Stimulated activated CD8-positive, alpha-beta memory T cell treated with anti-CD3 and anti-CD28 coated beads, Interleukin-2, amount 100 ng/mL, for 48 hours (primary cell): ENCODE data around the gene GTF2IRD1.
"Not testable (repeated sequence)": the region's sequence is repeated elsewhere in the genome, so short reads cannot be mapped to it uniquely, and the experiment has no call there.

ENCODE experiments used
- DNase-seq, 2 donors: peaks; one replicate each; pipeline ENCODE4 v3.0.0-alpha.2; 2020; ENCODE audit warnings: low read depth in 2 of 2

GTF2IRD1 gene

DNA sequence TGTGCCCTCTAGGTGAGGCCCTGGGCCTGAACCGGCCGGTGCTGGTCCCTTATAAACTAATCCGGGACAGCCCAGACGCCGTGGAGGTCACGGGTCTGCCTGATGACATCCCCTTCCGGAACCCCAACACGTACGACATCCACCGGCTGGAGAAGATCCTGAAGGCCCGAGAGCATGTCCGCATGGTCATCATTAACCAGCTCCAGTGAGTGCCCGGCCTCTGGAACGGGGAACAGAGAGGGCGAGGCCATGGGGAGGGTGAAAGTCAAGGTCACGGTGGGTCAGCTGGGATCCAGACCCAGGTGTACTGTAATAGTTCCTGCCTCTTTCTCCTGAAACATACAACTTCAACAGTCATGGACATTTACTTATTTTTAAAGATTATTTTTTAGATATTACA lies 137.1 kb downstream of the GTF2IRD1 start:
- no peak for DNase-seq

DNA sequence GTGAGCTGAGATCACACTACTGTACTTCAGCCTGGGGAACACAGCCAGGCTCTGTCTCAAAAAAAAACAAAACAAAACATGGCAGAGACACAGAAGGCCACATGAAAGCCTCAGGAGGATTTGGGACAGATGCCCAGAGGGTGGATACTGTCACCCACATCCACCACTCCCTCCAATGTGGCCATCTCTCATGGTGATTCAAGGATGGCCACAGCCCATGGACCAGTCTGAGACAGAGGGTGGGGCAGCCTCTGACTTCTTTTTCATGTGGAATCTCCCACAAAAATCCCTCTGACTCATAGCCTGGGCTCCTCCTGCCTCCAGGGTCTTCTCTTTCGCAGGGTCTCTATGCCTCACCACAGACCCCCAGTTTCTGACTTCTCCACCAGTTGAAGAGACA lies 144.9 kb downstream of the GTF2IRD1 start:
- DNase-seq, result no peak

DNA sequence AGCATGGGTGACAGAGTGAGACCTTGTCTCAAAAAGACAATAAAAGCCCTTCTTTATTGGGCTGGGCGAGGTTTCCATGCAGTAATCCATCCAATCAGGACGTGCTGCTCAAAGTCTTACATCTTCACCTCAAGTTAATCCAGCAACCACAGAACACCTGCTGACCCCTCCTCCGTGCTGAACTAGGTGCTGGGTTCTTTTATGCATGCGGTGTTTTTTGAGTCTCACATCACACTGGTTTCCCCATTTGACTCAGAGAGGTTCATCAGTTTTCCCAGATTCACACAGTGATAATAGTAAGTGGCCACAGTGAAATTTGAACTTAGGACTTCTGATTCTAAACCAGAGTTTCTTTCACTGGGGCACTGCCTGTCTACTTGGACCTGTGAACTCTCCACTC lies 145.5 kb downstream of the GTF2IRD1 start:
- DNase-seq, result no peak

DNA sequence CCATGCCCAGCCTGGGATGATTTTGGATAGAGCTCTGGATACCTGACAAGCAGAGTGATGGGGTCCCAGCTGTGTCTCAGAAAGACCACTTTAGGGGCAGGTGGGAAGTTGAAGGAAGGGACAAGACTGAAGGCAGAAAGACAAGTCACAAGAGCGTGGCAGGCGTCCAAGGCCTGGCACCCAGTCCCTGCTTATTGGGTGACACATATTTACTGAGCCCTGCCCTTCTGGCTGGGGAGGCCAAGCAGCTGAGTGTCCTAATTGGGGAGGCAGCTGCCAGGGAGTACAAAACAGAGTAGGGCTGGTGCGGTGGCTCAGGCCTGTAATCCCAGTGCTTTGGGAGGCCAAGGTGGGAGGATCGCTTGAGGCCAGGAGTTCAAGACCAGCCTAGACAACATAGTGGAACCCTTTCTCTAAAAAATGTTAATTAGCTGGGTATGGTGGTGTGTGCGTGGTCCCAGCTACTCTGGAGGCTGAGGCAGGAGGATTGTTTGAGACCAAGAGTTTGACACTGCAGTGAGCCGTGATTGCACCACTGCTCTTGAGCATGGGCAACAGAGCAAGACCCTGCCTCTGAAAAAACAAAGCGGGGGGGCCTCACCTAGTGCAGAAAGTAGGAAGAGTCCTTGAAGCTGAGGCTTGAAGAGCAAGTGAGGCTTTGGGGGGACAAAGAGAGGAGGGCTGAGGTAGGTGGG lies 150.8 kb downstream of the GTF2IRD1 start:
- DNase-seq, result no peak

DNA sequence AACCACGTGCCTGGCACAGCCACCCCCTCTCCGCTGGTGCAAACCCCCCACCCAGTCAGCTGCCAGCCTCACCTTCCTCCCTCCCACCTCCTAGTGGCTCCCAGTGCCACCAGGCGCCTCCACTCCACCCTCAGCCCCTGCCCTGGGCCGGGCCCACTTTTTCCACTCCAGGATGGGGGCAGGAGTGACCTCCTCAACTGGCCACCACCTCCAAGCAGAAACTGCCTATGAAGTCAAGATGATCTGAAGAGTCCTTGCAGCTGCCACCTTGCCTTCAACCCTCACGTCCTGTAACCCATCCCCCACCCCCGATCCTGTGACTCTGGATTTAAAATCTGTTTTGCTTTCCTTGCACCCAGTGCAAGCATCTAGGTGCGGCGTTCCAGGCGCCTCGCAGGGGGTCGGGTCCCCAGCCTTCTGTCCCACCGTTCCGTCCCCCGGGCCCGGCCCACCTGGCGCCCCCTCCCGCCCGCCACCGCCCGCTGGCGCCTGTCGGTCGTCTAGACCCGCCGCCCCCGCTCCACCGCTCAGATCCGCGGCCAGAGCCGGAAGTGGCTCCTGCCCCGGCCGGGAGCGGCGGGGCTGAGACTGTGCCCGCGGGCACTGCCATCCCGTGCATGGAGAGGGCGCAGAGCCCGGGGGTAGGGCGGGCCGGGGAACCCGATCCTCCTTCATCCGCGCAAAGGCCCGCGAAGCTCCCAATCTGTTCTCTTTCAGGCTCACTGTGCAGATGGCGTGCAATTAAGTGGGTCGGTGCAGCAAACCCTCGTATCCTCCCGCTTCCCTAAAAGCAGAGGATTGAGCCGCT lies 152.6 kb downstream of the GTF2IRD1 start:
- peak; percentile 22 to 39 for DNase-seq

DNA sequence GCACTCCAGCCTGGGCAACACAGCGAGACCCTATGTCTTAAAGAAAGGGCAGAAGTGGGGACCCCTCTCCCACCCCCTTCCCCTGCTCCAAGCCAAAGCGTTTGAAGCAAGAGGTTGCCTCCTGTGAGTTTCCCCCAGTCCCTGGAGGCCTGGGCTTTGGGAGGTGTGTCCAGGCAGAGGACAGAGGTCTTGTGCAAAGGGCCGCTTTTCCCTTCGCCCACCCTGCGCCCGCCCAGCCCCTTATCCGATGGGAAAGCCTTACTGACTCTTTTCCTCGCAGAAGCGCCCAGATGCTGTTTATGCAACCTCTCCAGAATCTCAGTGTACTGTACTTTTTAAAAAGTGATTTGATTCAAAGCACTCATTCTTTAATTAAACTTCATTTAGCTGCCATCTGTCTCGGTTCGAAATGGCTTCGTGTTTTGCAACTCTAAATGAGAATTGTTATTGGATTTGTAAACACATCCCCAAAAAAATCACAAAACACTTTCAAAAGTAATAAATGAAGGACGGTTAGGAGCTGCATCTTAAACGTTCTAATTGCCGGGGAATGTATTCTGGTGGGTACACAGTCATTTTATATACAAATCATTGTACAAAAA lies 153.3 kb downstream of the GTF2IRD1 start:
- no peak for DNase-seq

DNA sequence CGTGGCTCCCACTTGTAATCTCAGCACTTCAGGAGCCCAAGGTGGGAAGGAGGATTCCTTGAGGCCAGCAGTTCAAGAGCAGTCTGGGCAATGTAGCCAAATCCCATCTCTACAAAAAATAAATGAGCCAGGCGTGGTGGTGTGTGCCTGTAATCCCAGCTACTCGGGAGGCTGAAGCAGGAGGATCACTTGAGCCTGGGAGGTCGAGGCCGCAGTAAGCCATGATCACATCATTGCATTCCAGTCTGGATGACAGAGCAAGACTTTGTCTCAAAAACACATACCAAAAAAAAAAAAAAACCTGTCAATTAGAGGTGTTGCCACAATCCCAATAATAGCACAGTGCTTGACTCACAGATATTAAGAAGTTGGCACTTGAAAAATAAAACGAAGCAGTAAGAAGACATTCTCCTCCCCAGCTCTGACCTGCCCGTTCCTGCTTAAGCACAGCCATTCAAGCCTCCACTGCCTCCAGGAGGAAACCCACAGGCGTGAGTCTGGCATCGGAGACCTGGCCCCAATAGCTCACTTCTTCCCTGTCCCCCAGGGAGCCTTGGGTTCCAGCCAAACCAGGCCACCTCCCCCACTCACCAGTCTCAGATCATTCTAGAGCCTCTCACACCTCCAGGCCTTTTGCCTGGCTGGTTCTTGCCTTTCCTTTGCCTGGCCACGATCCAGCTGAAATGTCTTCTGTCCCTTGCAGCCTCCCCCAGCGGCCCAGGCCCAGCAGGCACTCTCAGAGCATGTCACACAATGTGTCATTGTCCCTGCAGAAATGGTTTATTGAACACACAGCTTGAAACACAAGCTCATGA lies 158.5 kb downstream of the GTF2IRD1 start:
- DNase-seq, result no peak

DNA sequence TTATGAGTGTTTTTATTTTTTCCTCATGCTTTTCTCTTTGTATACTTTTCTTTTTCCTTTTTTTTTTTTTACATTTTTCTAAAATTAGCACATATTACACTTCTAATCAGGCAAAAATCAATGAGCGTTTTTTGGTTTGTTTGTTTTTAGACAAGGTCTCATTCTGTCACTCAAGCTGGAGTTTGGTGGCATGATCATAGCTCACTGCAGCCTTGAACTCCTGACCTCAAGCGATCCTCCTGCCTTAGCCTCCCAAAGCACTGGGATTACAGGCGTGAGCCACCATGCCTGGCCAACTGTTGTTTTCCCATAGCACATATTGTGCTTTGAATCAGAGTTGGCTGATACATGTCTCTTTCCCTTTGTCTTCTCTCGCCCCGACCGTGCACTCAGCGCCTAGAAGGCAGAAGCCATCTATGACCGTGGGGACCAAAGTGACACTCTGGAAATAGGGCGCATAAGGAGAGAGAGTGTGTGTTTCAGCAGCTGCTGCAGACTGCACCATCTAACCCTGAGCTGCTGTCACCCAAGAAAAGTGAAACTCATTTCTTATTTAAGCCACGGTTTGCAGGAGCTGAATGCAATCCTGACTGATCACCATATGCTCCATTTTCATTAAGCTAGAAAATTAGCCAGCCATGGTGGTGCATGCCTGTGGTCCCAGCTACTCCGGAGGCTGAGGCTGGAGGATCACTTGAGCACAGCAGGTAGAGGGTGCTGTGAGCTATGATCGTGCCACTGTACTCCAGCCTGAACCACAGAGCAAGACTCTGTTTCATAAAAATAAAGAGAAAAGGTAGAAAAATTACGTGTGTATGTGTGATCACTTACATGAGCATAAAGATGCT lies 162.5 kb downstream of the GTF2IRD1 start:
- DNase-seq, result no peak

DNA sequence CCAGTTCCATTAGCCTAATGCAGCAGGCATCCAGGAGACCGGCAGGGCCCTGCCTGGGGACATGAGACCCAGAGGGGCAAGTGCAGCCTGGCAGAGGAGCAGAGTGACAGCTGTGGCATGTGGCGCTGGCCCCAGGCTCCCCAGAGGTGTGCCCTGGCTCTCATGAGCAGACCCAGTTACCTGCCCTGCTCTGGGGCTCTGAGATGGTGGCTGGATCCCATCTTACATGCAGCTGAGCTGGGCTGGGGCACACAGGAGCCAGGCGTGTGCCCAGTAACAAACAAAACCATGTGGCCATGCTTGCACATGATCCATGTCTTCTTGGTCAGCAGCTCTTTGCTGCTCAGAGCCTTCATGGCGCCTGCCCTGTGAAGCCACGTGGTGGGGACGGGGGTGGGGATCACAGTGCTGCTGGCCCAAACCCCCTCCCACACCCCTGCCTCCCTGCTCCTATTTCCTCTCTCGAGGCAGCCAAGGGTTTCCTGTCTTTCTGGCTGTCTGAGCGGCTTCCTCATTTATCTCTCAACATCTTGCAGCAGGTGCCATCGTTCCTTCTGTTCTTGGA lies 163.6 kb downstream of the GTF2IRD1 start:
- no peak for DNase-seq

DNA sequence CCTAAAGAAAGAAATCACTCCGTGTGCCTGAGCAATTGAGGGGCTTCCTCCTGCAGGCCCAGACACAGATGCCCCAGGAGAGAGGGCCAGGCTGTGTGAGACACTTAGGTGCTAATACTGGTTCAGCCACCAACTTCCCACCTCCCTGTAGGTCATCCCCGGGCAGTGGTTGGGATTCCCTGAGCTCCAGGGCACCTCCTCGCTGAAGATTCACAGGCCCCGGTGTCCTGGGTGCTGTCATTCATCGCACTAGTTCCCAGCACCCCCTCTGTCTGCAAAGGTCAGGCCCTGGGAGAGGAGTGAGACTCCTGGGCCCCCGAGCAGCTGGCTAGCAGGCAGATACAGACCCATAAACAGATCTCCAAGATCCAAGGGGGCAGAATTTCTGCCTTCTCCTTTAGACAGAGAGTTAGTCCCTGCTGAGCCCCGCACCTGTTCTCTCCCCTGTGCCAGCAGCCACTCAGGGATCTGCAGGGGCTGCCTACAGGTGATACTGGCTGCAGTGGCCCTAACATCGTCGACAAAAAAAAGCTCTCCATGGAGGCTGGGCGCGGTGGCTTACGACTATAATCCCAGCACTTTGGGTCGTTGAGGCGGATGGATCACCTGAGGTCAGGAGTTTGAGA lies 165.6 kb downstream of the GTF2IRD1 start:
- no peak for DNase-seq

DNA sequence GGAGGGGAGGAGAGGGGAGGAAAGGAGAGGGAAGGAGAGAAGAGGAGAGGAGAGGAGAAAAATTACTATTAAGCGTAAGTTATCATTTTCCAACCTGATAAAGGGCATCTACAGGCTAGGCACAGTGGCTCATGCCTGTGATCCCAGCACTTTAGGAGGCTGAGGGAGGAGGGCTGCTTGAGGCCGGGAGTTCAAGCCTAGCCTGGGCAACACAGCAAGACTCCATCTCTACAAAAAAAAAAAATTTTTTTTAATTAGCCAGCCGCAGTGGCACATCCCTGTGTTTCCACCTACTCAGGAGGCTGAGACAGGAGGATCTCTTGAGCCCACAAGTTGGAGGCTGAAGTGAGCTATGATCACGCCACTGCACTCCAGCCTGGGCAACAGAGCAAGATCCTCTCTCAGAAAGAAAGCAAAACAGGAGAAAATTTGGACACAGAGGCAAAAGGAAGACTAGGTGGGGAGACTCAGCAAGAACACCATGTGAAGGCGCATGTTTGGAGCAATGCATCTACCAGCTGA lies 168.6 kb downstream of the GTF2IRD1 start:
- no peak for DNase-seq

DNA sequence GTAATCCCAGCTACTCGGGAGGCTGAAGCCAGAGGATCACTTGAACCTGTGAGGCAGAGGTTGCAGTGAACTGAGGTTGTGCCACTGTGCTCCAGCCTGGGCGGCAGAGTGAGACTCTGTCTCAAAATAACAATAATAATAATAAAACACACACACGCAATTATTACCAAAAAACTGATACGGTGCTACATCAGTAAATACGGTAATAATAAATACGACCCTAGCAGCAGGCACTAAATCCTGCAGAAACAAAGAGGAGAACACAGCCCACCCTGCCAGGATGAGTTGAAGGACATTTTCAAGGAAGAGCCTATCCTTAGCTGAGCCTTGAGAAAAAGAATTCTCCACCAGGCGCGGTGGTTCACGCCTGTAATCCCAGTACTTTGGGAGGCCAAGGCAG lies 169.4 kb downstream of the GTF2IRD1 start:
- DNase-seq, result no peak

DNA sequence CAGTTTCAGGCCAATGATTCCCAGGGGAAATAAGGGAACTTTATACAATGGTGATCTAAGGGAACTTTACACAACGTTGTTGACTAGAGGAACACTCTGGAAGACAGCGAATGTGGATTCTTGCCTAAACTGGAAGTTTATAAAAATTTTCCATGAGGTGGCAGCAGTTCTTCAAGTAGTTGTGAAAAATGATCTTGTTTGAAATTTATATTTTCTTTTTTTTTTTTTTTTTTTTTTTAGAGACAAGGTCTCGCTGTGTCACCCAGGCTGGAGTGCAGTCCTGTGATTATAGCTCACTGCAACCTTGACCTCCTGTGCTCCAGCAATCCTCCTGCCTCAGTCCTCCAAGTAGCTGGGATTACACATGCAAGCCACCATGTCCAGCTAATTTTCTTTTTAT lies 171.7 kb downstream of the GTF2IRD1 start:
- DNase-seq, result no peak

DNA sequence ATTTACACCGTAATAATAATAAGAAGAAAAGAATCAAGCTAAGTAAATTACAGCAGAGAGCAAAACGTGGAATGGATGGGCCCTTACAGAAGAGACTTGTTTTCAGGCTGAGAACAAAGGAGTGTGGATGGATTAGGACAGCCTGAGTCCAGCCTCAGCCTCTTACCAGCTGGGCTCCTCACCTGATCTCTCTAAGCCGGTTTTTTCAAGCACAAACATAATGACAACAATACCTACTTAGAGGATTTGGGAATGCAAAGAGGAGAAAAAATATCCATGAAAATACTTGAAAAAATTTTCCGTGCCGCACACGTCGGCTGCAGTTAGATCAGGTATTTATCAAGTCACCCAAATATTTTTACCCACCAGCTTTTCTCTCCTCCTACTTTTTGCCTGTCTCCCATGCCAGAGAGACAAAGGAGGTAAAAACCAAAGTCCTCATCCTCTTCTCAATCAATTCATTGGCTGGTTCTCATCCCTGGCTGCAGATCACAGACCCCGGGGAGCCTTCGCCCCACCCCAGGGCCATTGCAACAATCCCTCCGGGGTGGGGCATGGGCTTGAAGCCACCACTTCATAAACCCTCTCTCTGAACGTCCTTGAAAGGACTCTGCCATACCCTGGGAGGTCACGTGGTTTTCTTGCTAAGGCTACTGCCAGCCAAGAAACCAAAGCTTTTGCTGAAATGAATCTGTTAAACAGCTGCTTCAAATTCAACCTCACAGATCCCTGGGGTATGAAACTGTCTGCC lies 174.1 kb downstream of the GTF2IRD1 start:
- no peak for DNase-seq

DNA sequence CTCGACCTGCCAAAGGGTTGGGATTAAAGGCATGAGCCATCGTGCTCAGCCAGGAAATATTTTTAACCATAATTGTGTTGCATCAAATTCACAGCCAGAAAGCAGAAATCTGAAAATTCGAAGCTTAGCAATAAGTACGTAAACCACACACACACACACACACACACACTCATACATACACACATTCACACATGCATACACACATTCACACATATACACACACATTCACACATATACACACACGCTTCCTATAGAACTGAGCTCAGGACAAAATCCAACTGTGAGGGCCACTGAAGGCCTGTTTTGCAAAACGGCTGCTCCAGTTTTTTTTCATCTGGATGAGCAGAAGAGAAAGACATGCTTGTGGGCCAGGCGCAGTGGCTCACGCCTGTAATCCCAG lies 178.8 kb downstream of the GTF2IRD1 start:
- DNase-seq, result no peak

DNA sequence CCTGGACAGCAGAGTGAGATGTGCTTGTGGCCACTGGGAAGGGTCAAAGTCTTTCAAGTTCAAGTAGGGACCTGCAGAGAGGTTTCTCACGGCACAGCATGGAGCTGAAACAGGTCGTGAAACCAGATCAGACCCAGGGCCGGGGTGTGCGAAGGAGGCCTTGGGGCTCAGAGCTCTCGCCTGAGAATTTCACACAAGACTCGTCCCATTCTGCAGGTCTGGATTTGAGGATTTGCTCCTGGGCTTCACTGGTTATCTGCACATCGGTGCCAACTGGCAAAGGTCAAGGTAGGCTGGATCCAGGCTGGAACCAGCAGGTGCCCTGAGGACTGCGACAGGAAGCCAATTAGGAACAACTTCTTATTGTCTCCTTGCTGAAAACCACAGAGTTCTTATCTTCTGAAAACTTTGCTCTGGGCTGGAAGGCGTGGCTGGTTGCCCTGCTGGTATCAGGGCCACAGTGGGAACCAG lies 179.8 kb downstream of the GTF2IRD1 start:
- DNase-seq, result no peak

DNA sequence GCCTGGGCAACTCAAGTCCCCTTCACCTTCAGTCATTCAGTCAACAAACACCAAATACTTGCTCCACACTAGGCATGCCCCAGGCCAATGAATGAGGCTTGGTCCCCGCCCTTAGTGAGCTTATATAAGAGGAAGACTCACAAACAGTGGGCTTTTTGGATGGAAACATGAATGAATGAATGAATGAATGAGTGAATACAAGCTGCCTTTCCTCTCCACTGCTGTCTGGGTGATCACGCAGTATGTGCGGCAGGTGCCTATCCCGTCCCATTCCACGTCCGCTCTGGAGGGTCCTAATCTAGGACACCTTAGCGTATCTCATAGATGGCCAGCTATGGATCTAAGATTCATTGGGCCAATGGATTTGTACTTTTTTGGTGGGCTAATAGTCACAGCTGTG lies 184.0 kb downstream of the GTF2IRD1 start:
- no peak for DNase-seq

DNA sequence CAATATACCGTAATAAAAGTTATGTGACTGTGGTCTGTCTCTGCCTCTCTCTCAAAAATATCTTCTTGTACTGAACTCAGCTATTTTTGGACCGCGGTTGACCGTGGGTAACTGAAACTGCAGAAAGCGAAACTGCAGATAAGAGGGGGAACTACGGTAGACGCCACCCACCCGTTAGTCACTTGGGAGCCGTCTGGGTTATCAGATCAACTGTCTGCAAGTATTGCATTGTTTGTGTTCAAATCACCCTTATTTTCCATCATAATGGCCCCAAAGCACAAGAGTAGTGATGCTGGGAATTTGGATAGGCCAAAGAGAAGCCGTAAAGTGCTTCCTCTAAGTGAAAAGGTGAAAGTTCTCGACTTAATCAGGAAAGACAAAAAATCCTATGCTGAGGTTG lies 196.3 kb downstream of the GTF2IRD1 start:
- peak; percentile 64 to 81 for DNase-seq

DNA sequence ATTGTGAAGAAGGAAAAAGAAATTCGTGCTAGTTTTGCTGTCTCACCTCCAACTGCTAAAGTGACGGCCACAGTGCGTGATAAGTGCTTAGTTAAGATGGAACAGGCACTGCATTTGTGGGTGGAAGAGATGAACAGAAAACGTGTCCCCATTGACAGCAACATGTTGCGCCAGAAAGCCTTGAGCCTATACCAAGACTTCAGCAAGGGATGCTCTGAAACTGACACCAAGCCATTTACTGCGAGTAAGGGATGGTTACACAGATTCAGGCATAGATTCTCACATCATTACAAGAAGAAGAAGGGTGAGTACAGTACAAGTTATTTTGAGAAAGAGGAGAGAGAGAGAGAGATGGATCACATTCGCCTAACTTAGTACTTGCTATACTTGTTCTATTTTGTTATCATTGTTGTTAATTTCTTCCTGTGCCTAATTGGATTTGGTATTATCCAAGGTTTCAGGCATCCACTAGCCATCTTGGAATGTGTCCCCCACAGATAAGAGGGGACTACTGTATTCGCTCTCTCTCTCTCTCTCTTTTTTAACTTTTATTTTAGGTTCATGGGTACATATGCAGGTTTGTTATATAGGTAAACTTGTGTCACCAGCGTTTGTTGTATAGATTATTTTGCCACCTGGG lies 196.9 kb downstream of the GTF2IRD1 start:
- DNase-seq, result not testable (repeated sequence)
